Measurements from ENCODE around the gene SAP130. TPM values are rescaled to one million over a fixed set of nuclear protein-coding genes. Genes with fewer than 3 reads are reported as not detected.

The SAP130 gene
- 10.6 to 13.9 TPM (median 11.8 TPM) in 5 replicates for total RNA-seq (2022; extraction: Qiagen RNA extraction; ENCODE audit: low read depth)

GRCh38 chr2:128027801-128028667 lies at the start of gene SAP130:
Gene SAP130, minus strand, starts transcription at chr2:128028059. Its CDS starts 1,767 bp downstream, at chr2:128026292.

Other genes with a start within 250 kb of the SAP130 start
- 20.0 to 27.5 TPM (median 23.0 TPM) in 5 replicates for gene WDR33, start 216.9 kb downstream of the SAP130 start, total RNA-seq (2022; extraction: Qiagen RNA extraction; ENCODE audit: low read depth)
- 49.8 to 59.3 TPM (median 54.4 TPM) in 5 replicates for gene POLR2D, start 169.9 kb downstream of the SAP130 start, total RNA-seq (2022; extraction: Qiagen RNA extraction; ENCODE audit: low read depth)
- 14.3 to 19.7 TPM (median 19.0 TPM) in 5 replicates for gene AMMECR1L, start 142.1 kb downstream of the SAP130 start, total RNA-seq (2022; extraction: Qiagen RNA extraction; ENCODE audit: low read depth)
- gene UGGT1, start 63.1 kb upstream of the SAP130 start, total RNA-seq (2022; extraction: Qiagen RNA extraction; ENCODE audit: low read depth), result 16.4 to 25.7 TPM (median 23.3 TPM) in 5 replicates

All from A549 treated with ZK216348 at 1 μM for 4 hours (cell line).